Pancreas (tissue), 10 donors: Measurements from ENCODE around the gene TNFAIP8L3. TPM values are rescaled to one million over a fixed set of nuclear protein-coding genes. Genes with fewer than 3 reads are reported as not detected.

Source experiments
- ATAC-seq, 4 donors: fragments of 200-7000 bp; cut with Tn5 transposase; one replicate each; pipeline versions ENCODE4 v1.8.0 to v1.9.1; 2020; ENCODE audit warnings: mild to moderate bottlenecking in 4 of 4, moderate library complexity in 4 of 4
- DNase-seq, 6 donors: peaks; one replicate each; pipeline ENCODE4 v3.0.0-alpha.2; 2020
- FAIRE-seq: peaks from 2 replicates; lab custom pipeline; 2012; peaks lifted over from hg19 to GRCh38; lab: Jason Lieb, UNC
- H3K27ac ChIP-seq, 4 donors: fragments of 200-600 bp; sonication (generic); 1 replicate in 3 of 4; 2 replicates in 1 of 4; pipeline versions ENCODE4 v1.5.0 to v1.8.0; 2020
- H3K27me3 ChIP-seq, 4 donors: fragments of 200-600 bp; one replicate each; pipeline ENCODE4 v1.8.0; 2021
- H3K36me3 ChIP-seq, 3 donors: fragments of 200-600 bp; sonication (generic) in 1 of 3; one replicate each; pipeline versions ENCODE4 v1.5.0 to v1.8.0; 2020 to 2021
- H3K4me1 ChIP-seq, 3 donors: fragments of 200-600 bp; one replicate each; pipeline ENCODE4 v1.8.0; 2021
- H3K4me3 ChIP-seq, 4 donors: fragments of 200-600 bp; sonication (generic) in 2 of 4; one replicate each; pipeline versions ENCODE4 v1.5.0 to v1.8.0; 2020 to 2021
- H3K9me3 ChIP-seq, 4 donors: fragments of 200-600 bp; one replicate each; pipeline ENCODE4 v1.8.0; 2021
- WGBS, 2 donors: extraction: QIAGEN DNeasy Blood & Tissue Kit; methylation state at CpG; one replicate each; pipeline ENCODE4 v1.1.7; 2013; 5-methylcytosine and 5-hydroxymethylcytosine counted together
- intact Hi-C, 3 donors: fragments of 100-400 bp; cut with DNase I; formaldehyde crosslinking; loops; one replicate each; pipeline versions ENCODE4 v1.11.1 to v1.14.2; 2022
- polyA plus RNA-seq, 2 donors: library from polyadenylated mRNA; stranded (reverse); fragments of 200-250 nt; gene quantifications; one replicate each; pipeline ENCODE4 v1.2.3, GENCODE V29; 2013
- total RNA-seq, 6 donors: library from RNA; stranded (reverse); fragmentation: NEBNext Ultra II Directional in 4 of 6; extraction: Animal tissue kit (Norgen Biotek cat#: 25700) in 4 of 6; gene quantifications; one replicate each; pipeline versions ENCODE4 v1.2.1 to v1.2.4, GENCODE V29; 2021 to 2023
- TF ChIP-seq, protein P1 (sequence below), 4 donors: fragments of 200-600 bp; sonication (generic) in 3 of 4; IDR thresholded peaks; one replicate each; pipeline versions ENCODE4 v1.5.0 to v1.8.0; 2021; ENCODE audit warnings: antibody characterized with exemption in 4 of 4
- donor health status: healthy with polysubstance abuse.
- donor health status: DM: no; HTN: no; CAD: no; lungs with moderate emphysema.
- donor health status: DM: no; HTN: no; CAD: no.
- donor health status: control.
- donor health status: control.
- donor health status: Bipolar disorder and iron deficiency.
- donor health status: DM: yes; HTN: yes; CAD: no.
- donor health status: DM: no; HTN: no; CAD: no.
- donor health status: DM: no; HTN: no; CAD: no.
- donor health status: DM: yes; HTN: yes; CAD: no.

TNFAIP8L3 gene
- total and polyA plus RNA-seq, 8 donors: 0.09 to 1.8 (median 0.72) TPM

DNA sequence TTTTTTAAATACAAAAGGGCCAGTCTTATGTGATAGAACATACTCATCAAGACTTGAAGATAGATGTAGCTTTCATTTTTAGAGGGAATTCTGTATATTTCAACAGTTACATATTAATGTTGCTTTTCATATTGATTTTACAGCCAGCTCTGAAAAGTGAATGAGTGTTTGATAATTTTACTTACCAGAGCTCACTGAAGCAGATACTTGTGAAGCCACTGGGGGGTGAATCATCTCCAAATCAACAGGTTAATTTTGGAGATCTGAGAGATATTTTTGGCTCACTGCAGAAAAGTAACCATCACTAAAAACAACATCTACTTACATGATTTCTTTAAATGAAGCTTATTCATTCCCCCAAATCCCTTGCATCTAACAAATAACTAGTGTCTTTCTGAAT is 24.7 kb downstream of the TNFAIP8L3 start:
- no peaks in the 10 kb centered on the region for H3K9me3 ChIP-seq
- TF ChIP-seq, protein P1, sequence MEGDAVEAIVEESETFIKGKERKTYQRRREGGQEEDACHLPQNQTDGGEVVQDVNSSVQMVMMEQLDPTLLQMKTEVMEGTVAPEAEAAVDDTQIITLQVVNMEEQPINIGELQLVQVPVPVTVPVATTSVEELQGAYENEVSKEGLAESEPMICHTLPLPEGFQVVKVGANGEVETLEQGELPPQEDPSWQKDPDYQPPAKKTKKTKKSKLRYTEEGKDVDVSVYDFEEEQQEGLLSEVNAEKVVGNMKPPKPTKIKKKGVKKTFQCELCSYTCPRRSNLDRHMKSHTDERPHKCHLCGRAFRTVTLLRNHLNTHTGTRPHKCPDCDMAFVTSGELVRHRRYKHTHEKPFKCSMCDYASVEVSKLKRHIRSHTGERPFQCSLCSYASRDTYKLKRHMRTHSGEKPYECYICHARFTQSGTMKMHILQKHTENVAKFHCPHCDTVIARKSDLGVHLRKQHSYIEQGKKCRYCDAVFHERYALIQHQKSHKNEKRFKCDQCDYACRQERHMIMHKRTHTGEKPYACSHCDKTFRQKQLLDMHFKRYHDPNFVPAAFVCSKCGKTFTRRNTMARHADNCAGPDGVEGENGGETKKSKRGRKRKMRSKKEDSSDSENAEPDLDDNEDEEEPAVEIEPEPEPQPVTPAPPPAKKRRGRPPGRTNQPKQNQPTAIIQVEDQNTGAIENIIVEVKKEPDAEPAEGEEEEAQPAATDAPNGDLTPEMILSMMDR (IDR thresholded peaks at IDR 0.05): no peak
- H3K27ac ChIP-seq: no peak overlapping the region
- H3K36me3 ChIP-seq: no peaks in the 10 kb centered on the region
- intact Hi-C loops: no loop called here
- H3K4me3 ChIP-seq: no peak overlapping the region
- ATAC-seq (no peak), FAIRE-seq (no peak), DNase-seq (no peak)
- H3K4me1 ChIP-seq: no peaks in the 10 kb centered on the region
- H3K27me3 ChIP-seq: no peaks in the 10 kb centered on the region

DNA sequence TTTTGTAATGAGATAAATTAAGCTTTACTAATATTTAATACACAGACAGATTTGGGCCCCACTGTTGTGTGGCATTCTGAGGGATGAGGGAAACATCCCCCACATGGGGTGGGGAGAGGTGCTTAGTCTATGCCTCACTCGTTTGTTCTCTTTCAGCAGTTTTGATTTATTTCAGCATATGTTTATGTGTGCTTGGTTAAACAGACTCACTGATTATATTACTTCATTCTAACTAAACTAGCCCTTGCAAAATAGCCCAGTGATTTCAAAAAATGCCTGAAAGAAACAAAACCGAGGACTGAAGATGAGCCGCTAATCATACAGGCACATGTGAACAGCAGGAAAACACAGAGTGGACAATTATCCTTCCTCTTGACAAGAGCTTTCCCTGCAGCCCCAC is 27.2 kb downstream of the TNFAIP8L3 start:
- no peak overlapping the region for H3K4me3 ChIP-seq
- intact Hi-C loops: no loop called here
- no peaks in the 10 kb centered on the region for H3K9me3 ChIP-seq
- FAIRE-seq: no peak
- no peaks in the 10 kb centered on the region for H3K4me1 ChIP-seq
- ATAC-seq: no peak
- TF ChIP-seq, protein P1 (IDR thresholded peaks at IDR 0.05): no peak
- H3K36me3 ChIP-seq: no peaks in the 10 kb centered on the region
- no peaks in the 10 kb centered on the region for H3K27me3 ChIP-seq
- no peak overlapping the region for H3K27ac ChIP-seq
- no peak for DNase-seq
- WGBS, 2 donors: 83 to 84% methylated on average over 3 of the region's 3 CpGs

DNA sequence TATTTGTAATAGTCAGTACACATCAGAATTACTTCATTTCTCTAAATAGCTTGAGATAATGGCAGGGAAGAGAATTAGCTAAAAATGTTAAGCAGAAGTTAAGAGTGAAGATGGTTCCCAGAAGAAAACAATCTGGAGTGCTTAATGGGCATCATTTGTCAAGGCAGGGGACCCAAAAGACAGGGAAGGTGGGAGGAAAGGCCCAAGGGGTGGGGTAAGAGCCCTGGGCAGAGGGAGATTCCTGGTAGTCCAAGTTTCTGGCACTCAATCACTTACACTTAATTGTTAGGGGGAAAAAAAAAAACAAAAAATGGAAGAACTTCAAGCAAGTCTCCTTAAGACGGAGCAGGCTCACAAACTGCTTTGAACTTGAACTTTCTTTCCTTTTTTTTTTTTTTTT is 28.9 kb downstream of the TNFAIP8L3 start:
- TF ChIP-seq, protein P1 (IDR thresholded peaks at IDR 0.05): no peak
- Histone ChIP-seq H3K27me3 (no peaks in the 10 kb centered on the region), H3K9me3 (no peaks in the 10 kb centered on the region), H3K4me1 (no peaks in the 10 kb centered on the region), H3K27ac (no peak overlapping the region), H3K4me3 (no peak overlapping the region), H3K36me3 (no peaks in the 10 kb centered on the region)
- FAIRE-seq: no peak
- no peak for DNase-seq
- WGBS, 2 donors: 85 to 89% methylated on average over 1 of the region's 1 CpG
- no peak for ATAC-seq
- intact Hi-C loops: no loop called here

DNA sequence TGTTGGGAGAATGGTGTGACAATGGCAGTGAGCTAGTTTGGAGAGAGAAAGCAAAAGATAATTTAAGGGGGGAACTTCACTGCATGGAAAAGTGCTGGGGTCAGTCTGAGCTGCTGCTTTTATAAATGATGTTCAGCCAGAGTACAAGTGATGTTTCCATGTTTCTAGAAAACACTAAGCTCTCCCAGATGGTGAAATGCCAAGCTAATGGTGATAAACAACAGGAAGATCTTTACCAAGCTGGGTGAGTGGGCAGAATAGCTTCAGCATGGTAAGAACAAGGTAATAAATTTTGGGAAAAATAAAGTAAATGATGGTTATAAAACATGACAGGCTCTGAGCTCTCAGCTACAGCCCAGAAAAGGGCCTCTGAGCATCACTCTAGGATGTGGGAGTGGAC is 29.4 kb downstream of the TNFAIP8L3 start:
- DNase-seq: no peak
- Histone ChIP-seq H3K27me3 (no peaks in the 10 kb centered on the region), H3K27ac (no peak overlapping the region), H3K4me3 (no peak overlapping the region), H3K9me3 (no peaks in the 10 kb centered on the region), H3K36me3 (no peaks in the 10 kb centered on the region), H3K4me1 (no peaks in the 10 kb centered on the region)
- intact Hi-C loops: no loop called here
- FAIRE-seq: no peak
- ATAC-seq: no peak
- TF ChIP-seq, protein P1 (IDR thresholded peaks at IDR 0.05): no peak

DNA sequence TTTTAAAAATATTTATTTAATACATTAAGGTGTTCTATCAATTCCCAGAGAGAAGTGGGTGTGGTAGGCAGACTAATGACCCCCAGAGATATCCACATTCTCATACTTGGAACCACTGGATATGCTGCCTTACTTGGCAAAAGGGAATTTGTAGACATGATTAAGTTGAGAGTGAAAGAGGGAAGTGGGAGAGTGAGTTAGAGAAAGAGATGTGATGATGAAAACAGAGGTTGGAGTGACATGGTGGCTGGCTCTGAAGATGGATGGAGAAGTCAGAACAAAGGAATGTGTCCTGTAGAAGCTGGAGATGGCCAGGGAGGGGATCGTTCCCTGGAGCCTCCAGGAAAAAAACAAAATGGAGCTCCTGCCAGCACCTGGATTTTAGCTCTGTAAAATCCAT is 32.0 kb downstream of the TNFAIP8L3 start:
- DNase-seq (no peak), ATAC-seq (no peak), FAIRE-seq (no peak)
- no peaks in the 10 kb centered on the region for H3K9me3 ChIP-seq
- H3K4me3 ChIP-seq: no peak overlapping the region
- TF ChIP-seq, protein P1 (IDR thresholded peaks at IDR 0.05): no peak
- H3K4me1 ChIP-seq: no peaks in the 10 kb centered on the region
- H3K36me3 ChIP-seq: no peaks in the 10 kb centered on the region
- intact Hi-C loops: no loop called here
- H3K27ac ChIP-seq: no peak overlapping the region
- H3K27me3 ChIP-seq: no peaks in the 10 kb centered on the region
- WGBS, 2 donors: 64 to 89% methylated on average over 1 of the region's 1 CpG
